Inflammatory macrophage treated with lipopolysaccharide for 1 hour (primary cell): ENCODE results near the gene ADSS1.

Experiments used
- DNase-seq, 2 donors: peaks; one replicate each; pipeline ENCODE4 v3.0.0-alpha.2; 2020 to 2022

ADSS1 gene

GRCh38 chr14:104751539-104752422 lies 27.8 kb downstream of the ADSS1 start:
- DNase-seq, result peak in 1 of 2 donors; percentile 2

GRCh38 chr14:104752423-104752734 lies 28.4 kb downstream of the ADSS1 start:
- no peak for DNase-seq

GRCh38 chr14:104752735-104753527 lies 28.9 kb downstream of the ADSS1 start, which contains the start of gene SIVA1:
SIVA1 (plus strand) TSS chr14:104753147; CDS start chr14:104753202, 55 bp downstream.
- DNase-seq, result peak; percentile 99 to 100

GRCh38 chr14:104753528-104754212 lies 29.6 kb downstream of the ADSS1 start:
- DNase-seq, result no peak

GRCh38 chr14:104754213-104754851 lies 30.3 kb downstream of the ADSS1 start:
- no peak for DNase-seq

GRCh38 chr14:104755621-104756020 lies 31.6 kb downstream of the ADSS1 start:
- DNase-seq, result no peak

- no peak for DNase-seq
Observed at GRCh38 chr14:104756477-104757237, 32.6 kb downstream of the ADSS1 start.

GRCh38 chr14:104757238-104757585 lies 33.2 kb downstream of the ADSS1 start:
- DNase-seq, result no peak

GRCh38 chr14:104757681-104758392 lies 33.8 kb downstream of the ADSS1 start:
- no peak for DNase-seq

GRCh38 chr14:104758981-104759969 lies 35.2 kb downstream of the ADSS1 start:
- no peak for DNase-seq

GRCh38 chr14:104765517-104765916 lies 41.5 kb downstream of the ADSS1 start:
- no peak for DNase-seq

- DNase-seq, result no peak
Observed at GRCh38 chr14:104766256-104766862, 42.3 kb downstream of the ADSS1 start.

GRCh38 chr14:104766863-104767633 lies 43.0 kb downstream of the ADSS1 start:
- DNase-seq, result no peak

- no peak for DNase-seq
Observed at GRCh38 chr14:104767634-104767918, 43.5 kb downstream of the ADSS1 start.

- DNase-seq, result peak; percentile 62 to 97
Observed at GRCh38 chr14:104768437-104769323, 44.7 kb downstream of the ADSS1 start.

GRCh38 chr14:104769324-104770071 lies 45.5 kb downstream of the ADSS1 start:
- DNase-seq, result no peak

- DNase-seq, result no peak
Observed at GRCh38 chr14:104770072-104770579, 46.1 kb downstream of the ADSS1 start.
